Measurements from ENCODE around the gene RABEP1.
A peak's percentile ranks its signal among the peaks of the same experiment; 100 is the strongest.

The RABEP1 gene

DNA sequence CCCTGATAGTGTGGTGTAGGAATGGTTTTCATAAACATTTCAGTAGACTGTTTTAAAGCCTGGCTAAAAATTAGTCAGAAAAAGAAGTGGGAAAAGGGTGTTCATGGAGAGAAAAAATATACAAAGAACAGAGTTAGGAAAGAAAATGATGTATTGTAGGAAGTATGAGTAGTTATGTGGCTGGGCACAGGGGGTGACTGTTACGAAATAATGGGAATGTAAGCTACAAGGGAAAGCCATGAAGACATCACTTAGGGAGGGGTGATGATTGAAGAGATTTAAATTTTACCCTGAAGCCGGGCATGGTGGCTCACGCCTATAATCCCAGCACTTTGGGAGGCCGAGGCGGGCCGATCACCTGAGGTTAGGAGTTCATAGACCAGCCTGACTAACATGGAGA lies 82.1 kb downstream of the RABEP1 start:
- no peak for DNase-seq (ENCODE audit: low read depth)

DNA sequence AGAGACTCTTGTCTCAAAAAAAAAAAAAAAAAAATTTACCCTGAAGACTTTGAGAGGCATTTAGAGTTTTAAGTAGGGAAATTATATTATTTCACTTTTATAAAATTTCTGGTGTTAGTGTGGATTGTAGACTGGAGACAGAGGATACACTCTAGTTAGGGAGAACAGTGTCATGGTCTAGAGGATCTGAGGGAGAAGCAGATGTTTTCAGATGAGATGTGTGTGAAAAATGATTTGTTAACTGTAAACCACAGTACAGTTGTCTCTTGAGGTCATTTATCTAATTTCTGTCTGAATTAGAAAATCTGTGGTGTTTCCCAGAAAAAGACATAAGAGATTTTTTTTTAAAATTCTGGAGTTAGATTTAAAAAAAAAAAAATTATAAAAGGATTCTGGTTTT lies 82.6 kb downstream of the RABEP1 start:
- no peak for DNase-seq (ENCODE audit: low read depth)

GRCh38 chr17:5365831-5366230 lies 83.7 kb downstream of the RABEP1 start:
- DNase-seq (ENCODE audit: low read depth) = no peak

DNA sequence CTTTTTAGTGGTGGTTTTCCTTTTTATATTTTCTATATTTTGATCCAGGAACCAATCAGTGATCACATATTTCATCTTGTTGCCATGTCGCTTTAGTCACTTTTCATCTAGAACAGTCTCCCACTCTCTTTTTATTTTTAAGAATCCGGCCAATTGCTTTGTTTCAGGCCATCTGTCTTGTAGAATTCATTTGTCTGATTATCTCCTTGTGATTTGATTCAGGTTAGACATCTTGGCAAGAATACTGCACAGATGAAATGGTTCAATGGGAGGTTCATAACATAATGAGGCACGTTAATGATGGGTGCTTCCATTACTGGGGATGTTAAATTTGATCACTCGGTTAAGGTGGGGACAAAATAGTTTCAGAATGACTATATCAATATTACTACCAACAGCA lies 88.3 kb downstream of the RABEP1 start:
- DNase-seq (ENCODE audit: low read depth) = no peak

GRCh38 chr17:5373112-5373511 lies 91.0 kb downstream of the RABEP1 start:
- DNase-seq (ENCODE audit: low read depth) = no peak

GRCh38 chr17:5378566-5379207 lies 96.6 kb downstream of the RABEP1 start:
- no peak for DNase-seq (ENCODE audit: low read depth)

GRCh38 chr17:5379351-5380107 lies 97.4 kb downstream of the RABEP1 start:
- no peak for DNase-seq (ENCODE audit: low read depth)

GRCh38 chr17:5380491-5381135 lies 98.5 kb downstream of the RABEP1 start:
- DNase-seq (ENCODE audit: low read depth) = no peak

DNA sequence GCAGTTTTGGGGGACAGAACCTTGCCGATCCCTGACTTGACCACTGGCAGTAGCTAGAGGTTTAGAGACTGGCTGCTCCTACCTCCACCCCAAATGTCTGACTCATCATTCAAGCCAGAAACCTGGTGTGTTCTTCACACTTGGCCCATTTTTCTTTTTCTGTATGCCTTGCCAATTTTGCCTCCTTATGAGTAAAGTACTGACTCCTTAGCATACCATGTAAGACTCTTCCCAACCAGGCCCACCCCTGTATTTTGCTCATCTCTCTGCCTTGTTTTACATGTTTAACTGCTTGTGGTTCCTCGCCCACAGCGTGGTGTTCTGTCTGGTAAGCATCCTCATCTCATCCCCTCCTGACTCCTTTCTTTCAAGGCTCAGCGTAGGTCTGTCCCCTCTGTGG lies 99.5 kb downstream of the RABEP1 start:
- DNase-seq (ENCODE audit: low read depth) = no peak

DNA sequence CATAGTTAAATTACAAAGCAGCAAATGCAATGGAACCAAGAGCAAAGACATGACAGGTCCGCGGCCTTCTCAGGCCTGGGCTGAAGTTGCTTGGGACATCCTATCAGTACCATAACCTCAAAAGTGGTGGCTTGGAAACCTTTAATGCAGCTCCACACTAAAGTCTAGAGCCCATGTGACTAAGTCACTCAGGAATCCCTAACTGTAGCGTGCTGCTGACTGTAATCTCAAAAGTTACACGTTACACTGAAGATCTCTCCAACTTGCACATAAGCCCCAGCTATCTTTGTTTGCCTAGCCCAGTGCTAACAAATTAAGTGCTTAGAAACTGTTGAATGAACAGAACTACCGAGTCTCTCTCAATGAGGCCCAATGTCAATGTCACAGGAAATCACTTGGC lies 109.6 kb downstream of the RABEP1 start:
- no peak for DNase-seq (ENCODE audit: low read depth)

DNA sequence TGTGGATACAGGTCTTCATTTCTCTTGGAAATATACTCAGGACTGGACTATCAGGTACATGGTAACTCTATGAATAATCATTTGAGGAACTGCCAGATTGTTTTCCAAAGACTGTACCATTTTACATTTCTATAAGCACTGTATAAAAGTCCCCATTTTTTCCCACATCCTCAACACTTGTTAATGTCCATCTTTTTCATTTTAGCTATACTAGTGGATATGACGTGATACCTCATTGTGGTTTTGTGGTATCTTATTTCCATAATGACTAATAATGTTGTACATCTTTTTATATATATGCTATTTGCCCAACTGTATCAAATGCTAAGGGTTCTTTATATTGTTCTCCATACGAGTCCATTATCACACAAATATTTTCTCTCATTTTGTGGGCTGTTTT lies 114.5 kb downstream of the RABEP1 start:
- DNase-seq (ENCODE audit: low read depth) = no peak

- no peak for DNase-seq (ENCODE audit: low read depth)
Measured at GRCh38 chr17:5399767-5400166, 117.7 kb downstream of the RABEP1 start.

DNA sequence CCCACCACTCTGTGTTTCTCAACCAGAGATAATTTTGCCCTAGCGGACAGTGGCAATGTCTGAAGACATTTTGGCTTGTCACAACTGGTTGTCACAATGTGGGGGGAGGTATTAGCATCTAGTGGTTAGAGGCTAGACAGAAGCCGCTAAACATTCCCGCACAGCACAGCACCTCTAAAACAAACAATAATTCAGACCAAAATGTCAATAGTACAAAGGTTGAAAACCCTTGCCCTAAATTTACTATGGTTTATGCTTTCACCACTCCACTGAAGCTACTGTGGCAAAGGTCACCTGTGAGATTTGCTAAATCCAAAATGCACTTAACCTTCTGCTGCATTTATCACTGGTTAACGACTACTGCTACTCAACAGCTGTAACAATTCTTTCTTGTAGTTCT lies 123.3 kb downstream of the RABEP1 start:
- DNase-seq (ENCODE audit: low read depth) = no peak

GRCh38 chr17:5408186-5408585 lies 126.1 kb downstream of the RABEP1 start:
- no peak for DNase-seq (ENCODE audit: low read depth)

- DNase-seq (ENCODE audit: low read depth) = no peak
Measured at GRCh38 chr17:5410594-5411272, 128.6 kb downstream of the RABEP1 start.

DNA sequence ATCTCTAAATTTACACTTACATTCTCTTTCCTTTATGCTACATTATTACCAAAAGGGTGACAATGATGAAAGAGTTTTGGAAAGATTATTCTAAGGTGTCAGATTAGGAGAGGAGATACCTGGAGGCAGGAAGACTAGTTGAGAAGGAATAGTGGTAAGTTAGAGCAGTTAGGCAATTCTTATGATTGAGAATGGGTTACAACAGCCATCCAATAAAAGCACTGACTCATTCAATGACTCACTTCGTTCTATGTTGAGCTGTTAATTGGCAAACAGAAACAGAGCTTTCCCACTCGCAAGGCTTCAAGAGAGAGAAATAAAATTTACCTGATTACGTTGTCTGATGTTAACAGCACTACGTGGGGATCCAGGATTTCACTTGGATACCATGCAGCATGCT lies 131.6 kb downstream of the RABEP1 start:
- DNase-seq (ENCODE audit: low read depth) = no peak

GRCh38 chr17:5416901-5417300 lies 134.8 kb downstream of the RABEP1 start:
- DNase-seq (ENCODE audit: low read depth) = no peak

DNA sequence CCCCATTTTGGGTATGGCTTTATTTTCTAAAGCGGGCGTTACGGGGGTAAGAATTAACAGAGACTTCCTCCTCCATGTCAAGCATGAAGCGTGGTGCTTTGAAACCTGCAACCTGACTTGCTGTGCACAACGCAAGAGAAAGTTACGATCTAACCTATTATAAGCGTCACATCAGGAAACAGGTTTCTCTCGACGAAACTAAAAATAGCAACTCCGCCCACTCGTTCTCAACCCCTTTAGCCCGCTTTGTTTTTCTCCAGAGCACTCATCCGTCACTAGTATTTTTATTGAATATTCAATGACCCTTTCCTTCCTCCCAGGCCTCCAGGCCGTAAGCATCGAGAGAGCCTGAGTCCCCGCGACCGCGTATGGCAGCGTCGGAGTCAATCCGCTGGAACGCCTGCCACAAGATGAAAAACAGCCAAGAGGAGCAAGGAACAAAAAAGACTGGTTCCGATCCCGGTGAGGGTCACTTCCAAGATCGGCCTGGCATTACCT lies 136.8 kb downstream of the RABEP1 start:
- peak; percentile 44 for DNase-seq (ENCODE audit: low read depth)

DNA sequence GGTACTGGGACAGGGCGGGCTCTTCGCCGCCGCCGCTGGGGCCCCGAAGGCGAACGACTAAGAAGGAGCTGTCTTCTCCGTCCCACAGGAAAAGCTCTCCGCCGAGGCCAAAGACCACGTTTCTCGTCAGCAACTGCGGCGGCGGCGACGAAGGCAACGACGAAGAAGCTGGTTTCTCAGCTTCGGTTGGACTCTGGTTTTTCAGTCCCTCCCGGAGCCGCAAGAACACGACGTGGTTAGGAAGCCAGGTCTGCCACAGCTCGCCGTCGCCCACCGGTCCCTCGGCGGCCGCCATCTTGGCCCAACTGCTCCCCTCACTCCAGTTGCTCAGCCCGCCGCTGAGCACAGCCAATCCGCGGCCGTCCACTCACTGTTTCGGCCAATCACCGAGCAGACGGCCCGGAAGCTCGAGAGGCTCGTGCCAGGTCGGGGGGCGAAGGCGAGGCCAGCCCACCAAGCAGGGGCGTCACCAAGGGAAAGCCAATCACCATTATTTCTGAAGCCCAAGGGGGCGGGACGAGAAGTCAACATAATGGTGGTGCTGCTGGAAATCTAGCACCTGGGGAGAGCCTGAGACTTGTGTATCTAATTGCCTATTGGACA lies 137.4 kb downstream of the RABEP1 start, which contains the start of gene NUP88:
Gene NUP88 (minus strand): TSS at position 307 of the 603 bp plus-strand sequence. CDS start 12 bp downstream, at position 295.
- DNase-seq (ENCODE audit: low read depth) = peak; percentile 94

DNA sequence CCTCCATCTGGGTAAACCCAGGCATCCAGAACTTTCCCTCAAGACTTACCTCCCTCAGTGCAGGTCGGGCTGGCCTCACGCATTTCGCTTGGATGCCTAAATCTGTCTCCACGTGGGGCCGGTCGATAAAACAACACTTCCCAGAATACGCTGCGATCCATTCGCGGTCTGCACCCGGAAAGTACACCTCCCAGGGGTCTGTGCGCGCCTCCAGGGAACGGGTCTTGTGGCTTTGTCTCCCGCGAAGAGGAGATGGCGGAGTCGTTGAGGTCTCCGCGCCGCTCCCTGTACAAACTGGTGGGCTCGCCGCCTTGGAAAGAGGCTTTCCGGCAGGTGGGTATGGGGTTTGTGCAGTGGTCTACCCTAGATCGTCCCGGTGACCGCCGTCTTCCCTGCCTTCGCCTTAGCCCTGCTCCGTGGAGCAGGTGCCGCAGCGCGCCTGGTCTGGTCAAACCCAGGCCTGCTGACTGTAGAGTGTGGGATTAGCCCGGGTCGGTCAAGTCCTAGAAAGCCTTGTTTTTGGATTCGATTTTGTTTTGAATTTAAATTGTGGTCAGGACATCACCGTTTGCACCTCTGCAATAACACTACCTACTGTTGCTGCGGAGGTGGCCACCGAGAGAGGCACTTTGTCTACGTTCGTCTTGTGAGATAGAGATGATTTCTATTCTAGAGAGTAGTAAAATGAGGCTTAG lies 138.0 kb downstream of the RABEP1 start, which contains the start of gene RPAIN:
Gene RPAIN (plus strand): TSS at position 224 of the 695 bp plus-strand sequence. CDS start 29 bp downstream, at position 253.
- DNase-seq (ENCODE audit: low read depth) = peak; percentile 77

DNA sequence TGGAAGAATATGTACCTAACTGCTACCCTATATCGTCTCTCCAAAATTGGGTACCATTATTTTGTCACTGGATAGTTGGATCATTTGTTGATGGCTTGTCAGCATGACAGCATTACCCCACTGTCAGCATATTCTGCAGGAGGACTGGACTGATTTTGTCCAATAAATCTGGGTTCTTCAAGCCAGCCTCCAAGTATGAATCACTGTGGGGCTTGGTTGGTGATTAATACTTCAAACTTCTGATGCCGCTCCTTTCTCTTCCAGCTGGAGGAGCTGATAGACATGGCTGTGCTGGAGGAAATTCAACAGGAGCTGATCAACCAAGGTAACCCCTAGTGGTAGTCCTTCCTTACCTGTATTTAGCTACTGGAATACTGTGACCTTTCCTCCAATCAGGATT lies 140.4 kb downstream of the RABEP1 start:
- DNase-seq (ENCODE audit: low read depth) = no peak
